Hepatocyte (in vitro differentiated cells): ENCODE results near the gene LRRC40.

Source experiments
- CTCF ChIP-seq: fragments of 200-600 bp; sonication (generic); IDR thresholded peaks from 2 replicates; pipeline ENCODE4 v1.5.1; 2016; ENCODE audit warnings: antibody characterized with exemption, mild to moderate bottlenecking; ENCODE audit not compliant: poor library complexity
- EZH2 ChIP-seq: fragments of 200-600 bp; sonication (generic); IDR thresholded peaks from 2 replicates; pipeline ENCODE4 v1.6.1; 2016; ENCODE audit warnings: antibody characterized with exemption, mild to moderate bottlenecking, borderline replicate concordance

GRCh38 chr1:70101231-70101630 lies 104.1 kb downstream of the LRRC40 start:
- no peak for TF ChIP-seq CTCF
- TF ChIP-seq EZH2, result no peak
